Measurements from ENCODE around the gene RHOH. TPM values are rescaled to one million over a fixed set of nuclear protein-coding genes. Genes with fewer than 3 reads are reported as not detected.

Gene RHOH
- total and polyA plus RNA-seq, 9 of the 15 experiments (the other 6 are each of a cell fraction or from before 2014, with no cell fraction given): 14.3 to 37.7 (median 23.2) TPM

GRCh38 chr4:40194602-40195161 is 2.1 kb upstream of the RHOH start (continued):
- no peak for TF ChIP-seq PHF20 (IDR thresholded peaks at IDR 0.05; ENCODE audit: partially characterized antibody)
- no peak for TF ChIP-seq MIER1 (IDR thresholded peaks at IDR 0.05; ENCODE audit: low read depth)
- no peak for TF ChIP-seq ZNF398 (CRISPR knock-in tag; IDR thresholded peaks at IDR 0.05)
- TF ChIP-seq RAD51 (IDR thresholded peaks at IDR 0.05; ENCODE audit: borderline replicate concordance, low read depth): peak; percentile 17; the same call in 1 of the 2 replicates
- peak; percentile 25; the same call in 1 of the 2 replicates for TF ChIP-seq POLR2AphosphoS5 (IDR thresholded peaks at IDR 0.05; ENCODE audit: control insufficient read depth, insufficient read depth, low read depth, low read length)
- TF ChIP-seq NR2C2 (CRISPR knock-in tag; IDR thresholded peaks at IDR 0.05): no peak
- 0 out of 2 replicates have a peak, but pooled peaks have one; percentile 18 for TF ChIP-seq NR2C2 (tag; IDR thresholded peaks at IDR 0.05)
- TF ChIP-seq TAF9B (IDR thresholded peaks at IDR 0.05; ENCODE audit: partially characterized antibody): peak; percentile 27
- TF ChIP-seq SMAD4 (CRISPR knock-in tag; conservative IDR thresholded peaks at IDR 0.05): 0 out of 2 replicates have a peak, but pooled peaks have one; percentile 45
- peak; percentile 7 for TF ChIP-seq MEIS2 (IDR thresholded peaks at IDR 0.05; ENCODE audit: partially characterized antibody)

All from K562 (cell line).